NCI-H2029 treated with DMSO at 0.1 percent for 48 hours (cell line): ENCODE results near the gene TNFRSF25.

Experiments
- DNase-seq: peaks from one replicate; lab custom pipeline; 2025; lab: John Stamatoyannopoulos, UW

The TNFRSF25 gene

DNA sequence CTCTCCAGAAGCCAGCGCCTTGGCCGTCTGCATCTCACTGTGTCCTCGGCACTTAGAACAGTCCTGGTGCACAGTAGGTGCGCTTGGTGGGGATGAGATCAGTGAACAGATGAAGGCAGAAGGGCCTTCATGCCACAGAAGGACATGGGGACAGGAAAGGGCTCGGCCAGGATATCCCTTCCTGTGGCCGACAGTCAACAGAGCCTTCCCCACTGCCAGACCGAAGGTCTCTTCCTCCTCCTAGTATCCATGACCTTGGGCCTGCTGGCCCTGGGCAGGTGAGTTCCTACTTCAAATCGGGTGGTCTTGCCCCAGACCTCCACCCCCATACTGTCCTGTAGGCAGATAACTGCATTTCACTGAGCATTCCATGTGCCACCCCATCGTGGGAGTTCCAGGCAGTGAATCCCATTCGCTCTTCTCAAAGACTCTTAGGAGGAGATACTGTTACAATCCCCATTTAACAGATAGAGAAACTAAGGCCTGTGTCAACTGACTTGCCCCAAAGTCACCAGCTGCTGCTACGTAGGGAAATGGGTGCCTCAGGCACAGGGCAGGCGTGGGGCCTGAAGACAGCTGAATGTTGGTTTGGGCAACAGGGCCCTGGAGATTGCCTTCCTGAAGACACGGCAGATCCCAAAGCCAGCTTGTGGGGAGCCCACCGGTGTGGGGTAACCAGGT, 22.0 kb upstream of the TNFRSF25 start:
- DNase-seq = no peak

DNA sequence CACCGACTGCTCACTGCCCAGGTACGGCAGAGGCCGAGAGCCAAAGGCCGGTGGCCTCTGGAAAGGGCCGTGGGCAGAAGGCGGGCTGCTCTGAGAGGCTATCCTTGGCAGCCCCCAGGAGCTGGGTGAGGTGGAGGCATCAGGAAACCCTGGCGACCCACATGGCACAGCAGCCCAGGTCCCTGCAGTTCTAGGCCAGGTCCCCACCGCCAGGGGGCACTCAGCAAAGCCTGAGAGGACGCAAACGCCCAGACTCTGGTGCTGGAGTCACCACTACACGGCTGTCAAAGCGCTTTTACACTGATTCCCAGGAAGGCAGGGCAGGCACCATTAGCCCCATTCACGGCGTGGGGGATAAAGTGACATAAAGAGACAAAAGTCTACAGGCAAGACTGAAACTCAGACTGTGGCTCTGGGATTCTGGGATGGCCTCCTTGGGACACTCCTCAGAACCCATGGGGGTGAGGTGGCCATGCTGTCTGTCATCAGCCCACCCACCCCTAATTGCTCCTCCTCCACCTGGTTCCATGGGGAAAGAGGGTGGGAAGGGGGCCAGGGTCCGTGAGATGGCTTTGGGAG, 20.5 kb upstream of the TNFRSF25 start:
- no peak for DNase-seq

DNA sequence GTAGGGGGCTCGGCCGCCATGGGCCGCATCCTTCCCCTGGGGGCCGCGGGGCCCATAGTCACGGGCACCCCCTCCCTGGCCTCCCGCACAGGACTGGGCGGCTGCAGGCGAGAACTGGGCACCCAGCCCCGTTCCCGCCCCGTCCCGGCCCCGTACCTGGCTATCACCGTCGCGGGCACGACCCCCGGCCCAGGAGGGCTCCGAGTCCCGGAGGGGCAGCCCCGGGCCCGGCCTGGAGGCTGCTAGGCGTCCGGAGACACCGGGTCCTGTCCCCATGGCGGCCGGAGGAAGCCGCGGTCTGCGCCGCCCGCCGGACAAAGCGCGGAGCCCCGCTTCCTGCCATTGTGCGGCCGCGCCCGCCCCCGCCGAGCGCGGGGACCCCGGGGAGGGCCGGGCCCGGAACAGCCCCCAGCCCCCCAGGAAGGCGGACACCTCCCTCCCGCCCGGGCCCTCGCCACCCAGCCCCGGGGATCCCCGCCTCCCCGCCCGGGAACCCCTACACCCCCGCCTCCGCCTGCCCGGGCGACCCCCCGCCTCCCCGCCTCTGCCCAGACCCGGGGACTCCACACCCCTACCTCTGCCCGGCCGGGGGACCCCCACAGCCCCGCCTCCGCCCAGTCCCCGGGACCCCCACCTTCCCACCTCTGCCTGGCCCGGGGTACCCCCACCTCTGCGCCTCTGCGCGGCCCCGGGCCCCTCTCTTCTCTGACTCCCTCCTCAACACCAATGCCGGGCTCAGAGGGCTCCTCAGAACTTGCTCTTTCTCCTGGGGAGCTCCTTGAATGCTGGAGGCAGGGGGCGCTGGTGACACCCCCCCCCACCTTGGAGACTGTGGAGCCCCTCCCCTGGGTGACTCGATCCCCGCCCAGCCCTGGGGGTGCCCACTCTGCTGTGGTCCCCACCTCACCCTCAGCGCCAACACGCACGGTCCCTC, 19.5 kb upstream of the TNFRSF25 start:
- DNase-seq = no peak

DNA sequence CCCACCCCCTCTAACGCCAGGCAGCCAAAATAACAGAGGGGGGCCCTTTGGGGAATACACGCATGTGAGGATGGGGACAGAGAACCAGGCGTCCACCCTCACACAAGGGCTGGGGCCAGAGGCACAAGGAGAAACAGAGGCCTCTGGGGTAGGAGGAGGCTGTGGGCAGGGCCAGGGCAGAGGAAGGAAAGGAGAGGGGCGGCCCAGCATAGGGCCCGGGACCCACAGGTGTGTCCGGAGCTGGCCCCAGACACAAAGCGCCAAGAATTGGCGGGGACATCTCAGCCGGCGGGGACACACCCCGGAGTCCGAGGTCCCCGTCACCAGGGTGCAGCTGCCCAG, 18.8 kb upstream of the TNFRSF25 start:
- no peak for DNase-seq

DNA sequence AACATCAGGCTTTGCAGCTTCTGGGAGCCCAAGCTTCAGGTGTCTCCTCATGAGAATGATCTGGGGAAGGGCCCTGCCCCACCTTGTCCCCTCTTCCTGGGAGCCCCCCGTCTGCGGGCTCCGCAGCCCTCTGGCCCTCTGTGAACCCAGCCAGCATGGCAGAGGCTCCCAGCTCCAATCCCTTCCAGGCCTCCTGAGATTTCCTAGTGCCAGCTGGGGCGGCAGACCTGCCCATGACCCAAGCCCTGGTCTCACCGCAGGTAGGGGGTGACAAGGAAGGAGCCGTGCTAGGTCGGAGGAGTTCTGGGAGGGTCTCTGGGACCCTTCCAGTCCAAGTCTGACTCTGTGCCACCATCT, 17.8 kb upstream of the TNFRSF25 start:
- DNase-seq = no peak

DNA sequence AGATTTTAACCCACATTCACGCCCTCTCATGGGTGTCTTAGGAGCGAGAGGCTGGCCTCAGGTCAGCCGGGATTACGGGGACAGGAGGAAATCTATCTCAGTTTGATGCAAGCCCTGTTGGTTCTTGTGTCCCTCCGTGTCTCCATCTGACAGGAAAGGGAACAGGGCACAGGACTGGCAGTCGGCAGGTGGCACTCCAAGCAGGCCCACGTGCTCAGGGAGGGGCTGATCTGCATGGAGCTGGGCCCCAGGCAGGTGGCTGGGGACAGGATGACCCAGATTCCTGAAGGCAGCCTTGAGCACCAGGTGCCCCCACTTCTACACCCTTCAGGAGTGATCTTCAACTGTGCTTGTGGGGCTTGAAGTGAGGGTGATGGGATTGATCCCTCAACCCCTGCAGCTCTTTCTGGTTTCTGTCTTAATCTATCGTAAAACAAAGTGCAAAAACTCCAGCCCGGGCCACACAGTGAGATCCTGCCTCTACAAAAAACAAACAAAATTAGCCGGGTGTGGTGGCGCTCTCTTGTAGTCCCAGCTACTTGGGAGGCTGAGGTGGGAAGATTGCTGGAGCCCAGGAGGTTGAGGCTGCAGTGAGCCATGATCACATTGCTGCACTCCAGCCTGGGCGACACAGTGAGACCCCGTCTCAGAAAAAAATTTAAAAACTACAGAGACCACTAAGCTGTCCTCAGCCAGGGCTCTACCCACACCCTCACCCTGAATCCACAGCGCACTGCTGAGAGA, 17.2 kb upstream of the TNFRSF25 start:
- DNase-seq = no peak

DNA sequence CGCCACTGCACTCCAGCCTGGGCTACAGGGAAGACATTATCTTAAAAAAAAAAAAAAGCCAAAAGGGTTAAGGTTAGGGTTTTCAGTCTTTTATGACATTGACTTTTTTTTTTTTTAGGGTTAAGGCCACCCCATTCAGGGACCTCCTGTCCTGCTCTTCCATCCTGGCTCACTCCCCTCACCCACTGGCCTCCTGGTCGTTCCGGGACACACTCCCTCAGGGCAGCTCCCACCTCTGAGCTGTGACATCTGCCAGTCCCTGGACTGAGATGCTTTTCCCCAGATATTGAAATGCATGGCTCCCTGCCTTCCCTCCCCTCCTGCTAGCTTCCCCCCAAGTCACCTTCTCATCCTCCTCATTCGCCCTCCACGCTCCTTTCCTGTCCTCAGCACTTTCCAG, 15.8 kb upstream of the TNFRSF25 start:
- no peak for DNase-seq

DNA sequence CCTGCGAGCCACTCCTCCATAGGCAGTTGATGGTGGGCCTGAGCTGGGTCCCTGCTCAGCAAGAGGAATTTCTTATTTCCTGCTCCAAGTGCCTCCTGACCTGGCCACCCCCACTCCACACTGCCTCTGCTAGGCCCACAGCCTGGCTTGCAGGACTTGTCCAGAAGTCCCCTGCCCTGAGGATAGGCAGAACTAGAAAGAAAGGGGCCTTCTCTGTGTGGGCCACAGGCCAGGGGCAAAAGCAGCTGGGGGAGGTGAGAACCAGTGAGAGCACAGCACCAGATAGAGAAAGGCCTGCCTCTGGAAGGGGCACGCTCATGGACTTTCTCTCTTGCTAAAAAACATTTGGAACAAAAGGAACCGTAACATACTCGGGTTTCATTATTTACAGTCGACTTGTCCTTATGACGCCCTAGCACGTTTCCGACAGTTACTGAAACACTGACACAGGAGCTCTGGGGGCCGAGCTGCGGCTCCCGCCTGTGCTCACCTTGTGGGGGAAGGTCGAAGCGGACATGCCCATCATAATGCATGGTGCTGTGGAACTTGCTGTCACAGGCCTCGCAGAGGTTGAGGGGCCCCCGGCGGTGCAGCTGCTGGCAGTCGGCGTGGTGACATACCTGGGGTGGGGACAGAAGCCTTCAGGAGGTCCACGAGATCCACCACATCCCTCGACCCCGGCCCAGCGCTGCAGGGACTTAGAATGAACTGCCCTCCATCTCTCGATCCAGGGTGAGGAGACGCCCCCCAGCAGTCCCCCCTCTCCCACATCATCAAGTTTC, 11.3 kb upstream of the TNFRSF25 start:
- no peak for DNase-seq

DNA sequence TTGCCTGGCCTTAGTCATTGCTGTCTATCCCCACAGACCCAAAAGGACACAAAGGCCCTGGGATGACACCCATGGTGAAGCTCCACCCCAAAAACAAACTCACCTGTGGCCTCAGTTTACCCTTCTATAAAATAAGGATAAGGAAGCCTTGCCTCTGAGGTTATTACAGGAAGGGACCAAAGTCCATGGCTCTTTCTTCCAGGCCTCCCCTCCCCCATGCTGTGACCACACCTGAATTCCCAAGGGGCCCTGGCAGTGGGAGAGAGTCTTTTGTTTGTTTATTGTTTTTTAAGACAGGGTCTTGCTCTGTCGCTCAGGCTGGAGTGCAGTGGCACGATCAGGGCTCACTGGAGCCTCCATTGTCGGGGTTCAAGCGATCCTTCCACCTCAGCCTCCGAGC, 10.5 kb upstream of the TNFRSF25 start:
- no peak for DNase-seq

DNA sequence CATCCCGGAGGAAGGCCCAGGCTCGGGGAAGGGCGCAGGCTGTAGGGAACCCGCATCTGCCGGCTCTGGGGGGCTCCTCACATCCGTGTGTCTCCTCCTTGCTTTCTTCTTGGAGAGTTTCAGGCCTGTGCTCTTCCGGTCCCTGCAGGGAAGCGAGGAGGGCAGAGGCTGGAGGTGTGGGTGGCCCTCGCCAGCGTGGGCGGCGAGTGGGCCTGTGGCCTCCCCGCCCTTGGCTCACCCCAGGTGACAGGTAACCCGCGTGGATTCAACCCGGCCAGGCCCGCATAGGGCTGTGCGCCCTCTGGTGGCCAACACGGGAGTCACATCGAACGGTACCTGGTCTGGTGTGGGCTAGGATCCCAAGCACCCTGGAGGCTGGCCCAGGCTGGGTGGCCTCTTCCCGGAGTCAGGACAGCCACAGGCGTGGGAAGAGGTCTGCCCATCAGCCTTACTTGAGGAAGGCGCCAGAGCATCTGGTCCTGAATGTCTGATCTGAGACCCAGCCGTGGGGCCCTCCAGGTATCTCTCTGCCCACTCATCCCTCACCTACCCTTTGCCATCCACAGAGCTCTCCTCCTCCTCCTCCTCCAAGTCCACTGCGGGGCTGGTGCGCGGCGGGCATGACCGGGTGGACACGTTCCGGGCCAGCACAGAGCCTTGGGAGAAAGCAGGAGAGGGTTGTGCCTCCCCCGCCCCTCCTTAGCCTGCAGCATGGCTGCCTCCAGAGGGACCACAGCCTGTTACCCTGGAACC, 9.6 kb upstream of the TNFRSF25 start:
- DNase-seq = peak; percentile 14

DNA sequence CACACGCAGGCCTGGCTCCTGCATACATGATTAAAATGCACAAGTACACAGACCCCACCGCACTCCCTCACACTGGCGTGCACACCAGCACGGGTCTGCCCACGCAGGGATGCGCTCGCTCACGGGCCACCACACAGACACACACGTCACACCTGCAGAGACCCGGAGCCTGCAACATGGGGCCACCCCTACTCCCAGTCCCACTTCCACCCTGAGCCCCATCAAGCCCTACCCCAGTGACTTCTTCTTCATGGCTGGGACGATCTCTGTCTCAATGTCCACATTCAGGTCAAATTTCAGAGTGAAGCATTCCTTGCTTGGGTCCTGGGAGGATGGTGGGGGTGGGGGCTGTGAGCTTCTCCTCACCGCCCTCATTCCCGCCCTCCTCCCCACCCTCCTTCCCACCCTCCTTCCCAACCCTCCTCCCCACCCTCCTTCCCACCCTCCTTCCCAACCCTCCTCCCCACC, 8.9 kb upstream of the TNFRSF25 start:
- no peak for DNase-seq

DNA sequence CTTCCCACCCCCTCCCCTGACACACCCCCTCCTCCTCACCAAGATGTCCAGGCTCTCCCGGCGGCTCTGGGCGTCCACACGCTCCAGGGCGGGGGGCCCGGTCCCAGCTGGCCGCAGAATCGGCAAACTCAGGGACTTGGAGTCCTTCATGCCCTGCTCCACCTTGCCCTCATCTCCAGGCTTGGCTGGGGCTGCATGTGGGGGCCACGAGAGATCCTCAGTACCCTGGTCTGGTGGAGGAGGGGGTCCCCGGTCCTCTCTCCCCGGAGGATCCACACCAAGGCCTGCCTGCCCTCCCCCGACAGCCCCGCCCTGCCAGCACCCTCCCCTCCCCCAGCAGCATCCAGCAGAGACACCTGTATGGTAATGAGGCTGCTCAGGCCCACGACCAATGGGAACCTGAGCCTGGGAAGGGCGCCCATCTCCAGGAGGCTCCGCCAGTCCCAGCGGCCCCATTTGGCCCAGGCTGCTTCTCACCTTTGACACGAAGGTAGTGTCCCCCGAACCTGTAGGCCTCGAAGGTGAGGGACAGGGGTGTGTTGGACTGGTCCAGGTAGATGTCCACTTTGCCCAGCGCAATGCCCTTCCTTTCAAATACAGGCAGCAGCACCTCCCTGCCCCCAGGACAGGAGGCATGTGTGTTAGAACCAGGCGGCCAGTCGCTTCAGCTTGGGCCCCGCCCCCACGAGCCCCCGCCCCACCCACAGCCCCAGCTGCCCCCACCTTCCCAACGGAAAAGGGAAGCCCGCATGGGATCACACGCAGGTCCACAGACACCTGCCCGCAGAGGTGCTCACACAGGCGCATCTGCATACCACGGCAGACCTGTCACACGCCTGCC, 8.2 kb upstream of the TNFRSF25 start:
- DNase-seq = peak; percentile 31

DNA sequence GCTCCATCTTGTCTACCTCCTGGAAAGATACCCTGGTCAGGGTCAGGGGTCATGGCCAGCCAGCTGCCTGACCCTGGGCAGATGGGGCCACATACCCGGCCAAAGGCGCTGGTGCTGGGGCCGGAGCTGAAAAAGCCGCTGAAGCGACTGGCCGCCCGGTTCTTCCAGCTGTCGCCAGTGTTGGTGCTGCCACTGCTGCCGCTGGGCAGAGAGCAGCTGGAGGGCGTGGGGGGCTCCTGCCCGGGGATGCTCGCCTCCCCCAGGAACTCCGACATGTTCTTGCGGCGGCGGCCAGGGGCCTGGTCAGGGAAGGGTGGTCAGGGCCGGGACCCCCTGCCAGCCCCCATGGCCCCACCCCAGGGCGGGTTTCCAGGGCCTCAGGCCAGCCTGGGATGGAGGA, 7.2 kb upstream of the TNFRSF25 start:
- DNase-seq = no peak

DNA sequence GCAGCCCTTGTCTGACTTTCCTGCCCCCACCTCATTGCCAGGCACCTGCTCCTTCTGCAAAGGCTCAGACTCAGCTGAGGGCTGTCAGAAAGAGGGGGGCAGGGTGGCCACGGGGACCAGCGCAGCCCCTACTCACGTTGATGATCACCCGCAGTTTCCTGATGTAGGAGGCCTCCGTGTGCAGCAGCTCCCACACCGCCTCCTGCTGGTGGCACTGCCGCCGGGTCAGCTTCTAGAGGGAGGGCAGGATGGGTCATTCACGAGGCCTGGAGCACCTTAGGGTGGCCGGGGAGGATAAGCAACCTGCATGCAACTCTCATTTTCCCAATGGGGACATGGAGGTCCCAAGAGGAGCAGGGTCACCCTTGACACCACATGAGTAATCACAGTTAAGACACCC, 6.4 kb upstream of the TNFRSF25 start:
- no peak for DNase-seq

DNA sequence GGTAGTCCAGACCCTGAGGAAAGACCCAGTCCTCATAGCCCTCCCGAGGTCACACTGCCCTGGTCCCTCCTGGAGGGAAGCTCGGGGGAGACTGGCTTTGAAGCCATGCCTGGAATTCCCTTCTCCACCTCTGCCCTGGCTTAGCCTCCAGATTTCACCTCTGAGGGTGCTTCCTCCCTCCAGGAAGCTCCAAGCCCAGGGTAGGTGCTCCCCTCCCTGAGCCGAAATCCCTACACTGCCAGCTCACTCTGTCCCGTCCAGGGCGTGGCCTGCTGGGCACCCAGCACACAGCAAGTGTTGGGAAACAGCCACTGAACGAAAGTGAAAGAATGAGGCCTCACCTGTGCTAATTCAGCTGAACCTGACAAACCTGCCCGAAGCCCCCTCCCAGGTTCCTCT, 6.0 kb upstream of the TNFRSF25 start:
- no peak for DNase-seq

DNA sequence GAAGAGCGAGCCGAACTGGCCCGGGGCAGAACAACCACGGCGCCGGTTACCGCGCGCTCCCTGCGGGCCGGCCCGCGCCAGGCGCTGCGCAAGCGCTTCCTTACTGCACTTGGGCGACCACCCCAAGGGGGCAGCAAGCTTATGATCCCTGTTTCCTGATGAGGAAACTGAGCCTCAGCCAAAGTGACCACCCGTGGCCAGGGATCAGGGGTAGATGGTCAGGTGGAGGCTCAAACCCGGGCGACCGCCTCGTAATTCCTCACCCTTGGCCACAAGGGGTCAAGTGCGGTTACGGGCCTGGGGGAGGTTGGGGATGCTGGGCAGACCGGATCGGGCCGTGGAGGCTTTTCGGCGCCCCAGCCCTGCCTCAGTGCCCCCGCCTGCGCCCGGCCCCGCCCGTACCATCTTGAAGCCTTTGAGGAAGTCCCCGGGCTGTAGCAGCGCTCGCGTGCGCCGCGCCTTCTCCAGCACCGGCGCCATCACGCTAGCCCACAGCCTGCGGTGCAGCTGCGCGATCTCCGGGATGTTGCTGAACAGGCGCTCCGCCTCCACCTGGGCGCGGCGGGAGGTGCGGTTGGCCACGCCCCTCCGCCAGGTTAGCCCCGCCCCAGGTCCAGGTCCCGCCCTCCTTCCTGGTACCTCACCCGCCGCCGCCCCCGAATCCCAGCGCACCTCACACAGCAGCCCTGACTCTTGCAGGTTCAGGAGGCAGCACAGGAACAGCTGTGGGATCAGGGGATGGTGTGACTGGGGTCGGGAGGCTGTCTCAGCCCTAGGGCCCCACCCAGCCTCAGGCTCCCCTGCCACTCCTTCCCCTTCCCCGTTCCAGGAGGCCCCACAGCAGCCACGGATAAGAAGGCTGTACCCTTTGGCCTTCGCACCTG, 5.4 kb upstream of the TNFRSF25 start:
- DNase-seq = no peak

DNA sequence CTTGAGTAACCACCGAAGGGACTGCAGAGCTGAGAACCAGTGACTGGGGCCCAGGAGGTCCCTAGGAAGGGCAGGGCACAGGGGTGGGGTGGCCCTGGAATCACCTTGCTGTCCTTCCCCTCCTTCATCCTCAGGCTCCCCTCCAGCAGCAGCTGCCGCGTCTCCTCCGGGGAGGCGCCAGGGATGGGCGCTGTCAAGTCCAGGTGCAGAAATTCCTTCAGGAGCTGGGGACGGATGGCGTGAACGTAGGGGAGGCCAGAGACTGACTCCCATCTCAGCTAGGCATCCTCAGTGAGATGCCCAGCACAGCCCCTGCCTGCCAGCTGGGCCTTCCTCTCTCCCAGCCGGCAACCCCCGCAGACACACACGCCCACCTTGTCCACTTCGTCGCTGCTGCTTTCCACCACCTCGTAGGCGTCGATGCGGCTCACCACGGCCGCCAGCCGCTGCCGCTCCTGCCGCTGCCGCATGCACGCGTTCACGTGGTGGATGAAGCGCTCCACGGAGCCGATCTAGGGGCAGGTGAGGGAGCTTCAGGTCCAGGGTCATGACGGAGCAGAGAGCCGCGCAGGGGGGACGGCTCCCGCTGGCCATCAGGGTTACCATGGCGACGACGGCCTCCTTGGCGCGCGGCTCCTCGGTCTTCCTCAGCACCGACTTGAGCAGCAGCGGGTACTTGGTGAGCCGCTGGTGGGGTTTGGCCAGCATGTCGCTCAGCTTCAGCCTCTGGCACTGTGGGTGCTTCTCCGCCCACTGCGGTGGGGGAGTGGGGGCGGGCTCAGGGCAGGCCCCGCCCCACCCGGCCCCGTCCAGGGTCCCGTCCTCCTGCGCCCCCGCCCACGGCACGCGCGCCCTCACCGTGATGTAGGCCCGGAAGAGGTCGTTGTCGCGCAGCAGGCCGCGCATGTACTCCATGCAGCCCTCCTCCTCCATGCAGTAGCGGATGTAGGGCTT, 4.4 kb upstream of the TNFRSF25 start:
- no peak for DNase-seq
